OCI-LY3 (cell line): ENCODE results near the gene BACH2.

ENCODE experiments used
- EZH2phosphoT487 ChIP-seq: fragments of 200-600 bp; shearing (Covaris generic); IDR thresholded peaks from 2 replicates; pipeline ENCODE4 v1.6.1; 2018; ENCODE audit warnings: antibody characterized with exemption, mixed run types, low read depth
- TF ChIP-seq, protein P1 (sequence below): fragments of 200-600, 300-600 bp; sonication (generic); IDR thresholded peaks from 2 replicates; pipeline ENCODE4 v1.5.1; 2014; ENCODE audit warnings: antibody characterized with exemption, low read length, low read depth

DNA sequence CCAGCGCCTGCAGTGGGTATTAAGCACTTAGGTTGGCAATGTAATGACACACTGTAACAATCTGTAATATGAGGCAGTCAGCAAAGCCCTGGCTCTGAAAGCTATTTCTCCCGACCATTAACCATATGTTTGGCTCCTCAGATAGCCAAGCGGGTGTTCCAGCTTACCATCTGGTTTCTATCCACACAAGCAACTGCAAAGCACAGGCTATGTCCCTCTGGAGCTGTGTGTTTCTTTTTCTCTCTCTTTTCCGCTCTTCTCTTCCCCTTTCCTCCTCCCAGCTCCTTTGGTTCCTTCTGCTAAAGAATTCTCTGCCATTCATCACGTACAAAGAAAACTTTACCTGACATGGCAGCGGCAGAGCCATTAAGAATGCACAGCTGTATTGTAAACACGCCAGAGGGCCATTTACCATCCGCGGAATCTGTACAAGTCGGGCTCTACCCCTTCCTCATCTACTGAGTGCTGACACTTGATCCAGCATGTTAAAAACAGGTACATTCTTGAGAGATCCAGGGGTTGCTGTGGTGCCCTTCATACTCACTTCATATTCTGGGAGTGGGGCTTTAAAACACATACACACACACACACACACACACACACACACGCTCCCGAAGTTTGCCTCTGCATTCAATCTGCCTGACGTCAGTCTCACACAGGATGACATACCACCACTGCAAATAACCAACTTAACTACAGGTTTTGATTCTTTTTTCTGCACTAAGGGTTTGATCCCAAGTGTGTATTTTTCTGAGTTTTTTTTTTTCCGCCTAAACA, 77.2 kb downstream of the BACH2 start:
- TF ChIP-seq, protein P1, sequence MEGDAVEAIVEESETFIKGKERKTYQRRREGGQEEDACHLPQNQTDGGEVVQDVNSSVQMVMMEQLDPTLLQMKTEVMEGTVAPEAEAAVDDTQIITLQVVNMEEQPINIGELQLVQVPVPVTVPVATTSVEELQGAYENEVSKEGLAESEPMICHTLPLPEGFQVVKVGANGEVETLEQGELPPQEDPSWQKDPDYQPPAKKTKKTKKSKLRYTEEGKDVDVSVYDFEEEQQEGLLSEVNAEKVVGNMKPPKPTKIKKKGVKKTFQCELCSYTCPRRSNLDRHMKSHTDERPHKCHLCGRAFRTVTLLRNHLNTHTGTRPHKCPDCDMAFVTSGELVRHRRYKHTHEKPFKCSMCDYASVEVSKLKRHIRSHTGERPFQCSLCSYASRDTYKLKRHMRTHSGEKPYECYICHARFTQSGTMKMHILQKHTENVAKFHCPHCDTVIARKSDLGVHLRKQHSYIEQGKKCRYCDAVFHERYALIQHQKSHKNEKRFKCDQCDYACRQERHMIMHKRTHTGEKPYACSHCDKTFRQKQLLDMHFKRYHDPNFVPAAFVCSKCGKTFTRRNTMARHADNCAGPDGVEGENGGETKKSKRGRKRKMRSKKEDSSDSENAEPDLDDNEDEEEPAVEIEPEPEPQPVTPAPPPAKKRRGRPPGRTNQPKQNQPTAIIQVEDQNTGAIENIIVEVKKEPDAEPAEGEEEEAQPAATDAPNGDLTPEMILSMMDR = no peak
- TF ChIP-seq EZH2phosphoT487 = no peak
